ENCODE results near the gene MYOF. TPM values are rescaled to one million over a fixed set of nuclear protein-coding genes. Genes with fewer than 3 reads are reported as not detected.
"Not testable (repeated sequence)": the region's sequence is repeated elsewhere in the genome, so short reads cannot be mapped to it uniquely, and the experiment has no call there.

MYOF gene
- total RNA-seq, 1 donor from 2014 or later = 109 TPM

GRCh38 chr10:93422118-93422517 is 60.0 kb downstream of the MYOF start:
- DNase-seq (ENCODE audit: low spot score) = no peak

- no peak for DNase-seq (ENCODE audit: low spot score)
These were observed 60.9 kb downstream of the MYOF start for GRCh38 chr10:93420944-93421825.

GRCh38 chr10:93420091-93420490 is 62.0 kb downstream of the MYOF start:
- peak; percentile 90 for DNase-seq (ENCODE audit: low spot score)

- not testable (repeated sequence) for DNase-seq (ENCODE audit: low spot score)
These were observed 63.1 kb downstream of the MYOF start for GRCh38 chr10:93419016-93419415.

- DNase-seq (ENCODE audit: low spot score) = no peak
These were observed 64.2 kb downstream of the MYOF start for GRCh38 chr10:93417921-93418320.

GRCh38 chr10:93417266-93417665 is 64.9 kb downstream of the MYOF start:
- no peak for DNase-seq (ENCODE audit: low spot score)

- no peak for DNase-seq (ENCODE audit: low spot score)
These were observed 65.3 kb downstream of the MYOF start for GRCh38 chr10:93416824-93417223.

- no peak for DNase-seq (ENCODE audit: low spot score)
These were observed 66.4 kb downstream of the MYOF start for GRCh38 chr10:93415693-93416092.

- DNase-seq (ENCODE audit: low spot score) = no peak
These were observed 68.9 kb downstream of the MYOF start for GRCh38 chr10:93413252-93413689.

- DNase-seq (ENCODE audit: low spot score) = no peak
These were observed 69.3 kb downstream of the MYOF start for GRCh38 chr10:93412801-93413200.

- DNase-seq (ENCODE audit: low spot score) = no peak
These were observed 71.3 kb downstream of the MYOF start for GRCh38 chr10:93410697-93411348.

- no peak for DNase-seq (ENCODE audit: low spot score)
These were observed 73.4 kb downstream of the MYOF start for GRCh38 chr10:93408783-93409182.

GRCh38 chr10:93406364-93407145 is 75.6 kb downstream of the MYOF start:
- DNase-seq (ENCODE audit: low spot score) = peak; percentile 82

GRCh38 chr10:93404048-93404354 is 78.1 kb downstream of the MYOF start:
- no peak for DNase-seq (ENCODE audit: low spot score)

GRCh38 chr10:93403152-93404047 is 78.7 kb downstream of the MYOF start:
- peak; percentile 48 for DNase-seq (ENCODE audit: low spot score)

GRCh38 chr10:93402192-93402591 is 79.9 kb downstream of the MYOF start:
- no peak for DNase-seq (ENCODE audit: low spot score)

GRCh38 chr10:93398528-93398927 is 83.6 kb downstream of the MYOF start:
- no peak for DNase-seq (ENCODE audit: low spot score)

GRCh38 chr10:93397020-93397419 is 85.1 kb downstream of the MYOF start:
- DNase-seq (ENCODE audit: low spot score) = no peak

GRCh38 chr10:93393211-93393610 is 88.9 kb downstream of the MYOF start:
- peak; percentile 77 for DNase-seq (ENCODE audit: low spot score)

GRCh38 chr10:93392121-93392520 is 90.0 kb downstream of the MYOF start:
- no peak for DNase-seq (ENCODE audit: low spot score)
